GM19438 (cell line): Measurements from ENCODE around the gene OLFM1.

ENCODE experiments used
- ATAC-seq: cut with Tn5 transposase; IDR thresholded peaks from one replicate; pipeline ENCODE4 v1.9.1; 2021; ENCODE audit warnings: low read depth; ENCODE audit not compliant: unreplicated experiment

OLFM1 gene

DNA sequence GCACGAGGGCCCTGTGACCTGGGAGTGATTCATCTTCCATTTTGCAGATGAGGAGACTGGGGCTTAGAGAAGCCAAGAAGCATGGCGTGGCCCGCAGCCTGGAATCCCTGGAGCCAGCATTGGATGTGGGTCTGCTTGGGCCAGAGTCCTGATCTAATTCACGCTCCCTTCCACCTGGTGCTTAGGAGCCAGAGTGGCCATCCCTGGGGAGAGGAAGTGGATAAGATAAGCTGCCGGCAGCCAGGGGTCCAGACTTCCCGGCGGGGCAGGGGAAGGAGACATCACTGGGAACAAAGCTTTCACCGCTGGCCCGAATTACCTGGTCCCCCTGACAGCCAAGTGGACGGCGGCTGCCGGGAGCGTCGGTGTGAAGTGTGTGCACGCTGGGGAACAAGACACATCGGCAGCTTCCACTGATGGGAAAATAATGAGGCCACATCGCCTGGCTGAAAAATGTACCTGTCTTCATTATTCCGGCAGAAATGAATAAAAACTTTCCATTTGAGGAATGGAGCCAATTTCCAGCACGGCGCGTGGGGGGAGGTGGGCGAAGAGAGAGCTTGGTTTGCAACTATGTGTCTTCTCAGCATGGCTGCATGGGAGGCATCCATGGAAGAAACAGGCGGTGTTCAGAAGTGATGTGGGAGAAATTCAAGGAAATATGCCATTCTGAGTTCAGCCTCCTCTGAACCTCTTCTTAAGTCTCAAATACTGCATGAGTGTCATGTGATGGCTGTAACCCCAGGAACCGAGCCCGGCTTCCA is 78.5 kb downstream of the OLFM1 start:
- ATAC-seq, result no peak

DNA sequence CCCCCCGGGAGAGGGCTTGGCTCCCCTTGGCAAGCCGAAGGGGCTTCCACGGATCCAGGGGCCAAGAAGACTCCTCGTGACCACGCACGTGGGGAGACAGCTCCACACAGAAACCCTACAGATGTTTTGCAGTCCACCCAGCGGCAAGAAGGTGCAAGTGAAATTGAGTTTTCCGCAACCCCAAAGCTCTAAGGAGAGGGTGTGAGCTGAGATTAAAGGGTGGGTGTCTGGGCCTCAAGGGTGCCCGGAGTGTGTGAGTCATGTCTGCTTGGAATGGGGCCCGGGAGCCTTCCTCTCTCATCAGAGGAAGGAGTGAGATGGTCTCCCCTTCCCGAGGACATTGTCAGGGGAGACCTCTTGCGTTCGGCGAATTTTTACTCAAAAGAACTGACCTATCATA is 79.1 kb downstream of the OLFM1 start:
- ATAC-seq, result no peak

DNA sequence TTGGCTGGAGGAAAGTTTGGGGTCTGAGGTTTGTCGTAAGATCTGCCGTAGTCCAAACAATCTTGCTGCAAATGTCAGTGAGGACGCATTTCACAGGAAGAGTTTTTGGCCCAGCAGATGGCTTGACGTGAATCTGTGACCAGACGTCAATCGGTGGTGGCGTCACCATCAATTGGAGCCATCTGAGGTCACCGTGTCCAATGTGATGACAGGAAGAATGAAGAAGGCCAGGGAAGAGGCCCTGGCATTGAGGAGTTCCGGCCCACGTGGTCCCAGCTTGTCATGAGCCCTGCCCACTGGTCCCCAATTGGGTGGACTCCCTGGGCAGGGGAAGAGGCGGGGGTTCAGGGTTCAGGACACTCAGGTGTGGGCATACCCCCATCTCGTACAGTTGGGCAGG is 79.9 kb downstream of the OLFM1 start:
- ATAC-seq, result no peak

DNA sequence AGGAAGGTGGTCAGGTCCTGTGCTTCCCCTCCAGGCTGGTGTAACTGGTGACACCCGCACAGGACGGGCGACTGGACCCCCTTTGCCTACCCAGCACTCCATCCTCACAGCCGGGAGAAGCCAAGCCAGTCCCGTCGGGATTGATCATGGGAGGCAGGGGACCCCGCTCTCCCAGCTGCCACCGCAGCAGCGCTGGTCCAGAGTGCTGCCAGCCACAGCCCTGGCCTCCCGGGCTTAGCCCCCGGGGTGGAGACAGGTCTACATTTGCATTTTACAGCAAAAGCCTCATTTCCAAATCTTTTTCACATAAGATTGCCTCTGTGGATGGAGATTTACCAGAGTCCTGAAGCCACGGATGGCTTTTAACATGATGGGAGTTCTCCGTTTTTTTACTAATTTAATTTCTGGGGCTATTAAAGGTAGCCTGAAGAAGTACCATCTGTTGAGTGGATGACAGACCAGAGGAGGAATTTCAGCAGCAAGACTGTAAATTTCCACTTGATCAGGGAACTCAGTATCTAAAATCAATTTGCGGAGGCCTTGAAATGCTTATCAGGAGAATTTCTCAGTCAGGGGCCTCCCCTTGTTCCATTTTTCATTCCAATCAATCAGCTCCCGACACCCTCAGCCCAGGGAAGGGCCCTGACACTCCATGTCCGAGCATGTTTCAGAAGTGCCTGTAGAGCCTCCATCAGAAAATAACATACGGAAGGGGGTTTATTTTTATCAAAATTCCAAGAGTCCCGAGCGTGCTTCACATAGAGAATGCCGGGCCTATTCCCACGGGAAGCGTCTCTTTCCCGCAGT is 80.6 kb downstream of the OLFM1 start:
- no peak for ATAC-seq

DNA sequence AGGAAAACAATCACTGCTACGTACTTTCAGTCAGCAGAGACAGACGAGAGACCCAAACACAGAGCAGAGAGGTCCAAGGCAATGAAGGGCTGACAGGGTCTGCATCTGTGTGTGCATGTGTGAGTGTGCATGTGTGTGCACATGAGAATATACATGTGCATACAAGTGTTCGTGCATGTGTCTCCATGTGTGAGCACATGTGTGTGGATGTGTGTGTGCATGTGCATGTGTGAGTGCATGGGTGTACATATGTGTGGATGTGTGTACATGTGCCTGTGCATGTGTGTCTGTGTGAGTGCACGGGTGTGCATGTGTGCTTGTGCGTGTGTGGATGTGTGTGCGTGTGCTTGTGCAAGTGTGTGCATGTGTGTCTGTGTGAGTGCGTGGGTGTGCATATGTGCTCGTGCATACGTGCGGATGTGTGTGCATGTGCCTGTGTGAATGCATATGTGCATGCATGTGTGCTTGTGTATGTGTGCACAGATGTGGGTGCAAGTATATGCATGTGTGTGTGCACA is 82.3 kb downstream of the OLFM1 start:
- no peak for ATAC-seq

DNA sequence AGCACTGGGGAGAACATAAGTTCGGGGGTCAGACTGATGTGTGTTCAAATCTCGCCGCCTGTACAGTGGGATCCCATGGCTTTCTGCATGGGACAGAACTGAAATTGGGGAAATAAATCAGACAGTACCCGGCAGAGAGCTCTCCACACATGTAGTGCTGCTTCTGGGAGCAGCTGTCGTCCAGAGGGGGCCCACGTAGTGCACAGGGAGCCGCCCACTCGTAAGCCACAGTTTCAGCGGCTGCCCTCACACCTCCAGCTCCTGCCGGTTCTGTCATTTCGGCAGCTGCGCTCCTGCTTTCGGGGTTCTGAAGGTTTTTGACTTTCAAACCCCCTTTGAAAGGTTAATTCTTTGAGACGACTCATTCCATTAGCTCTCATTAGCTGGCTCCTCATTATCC is 83.1 kb downstream of the OLFM1 start:
- no peak for ATAC-seq
